GM23338 (cell line): ENCODE measurements around the gene FLT3. TPM values are rescaled to one million over a fixed set of nuclear protein-coding genes. Genes with fewer than 3 reads are reported as not detected.
"Not testable (repeated sequence)": the region's sequence is repeated elsewhere in the genome, so short reads cannot be mapped to it uniquely, and the experiment has no call there.

Experiments used
- ATAC-seq: fragments of 200-7000 bp; cut with Tn5 transposase; 3 replicates; pipeline ENCODE4 v1.9.1; 2020
- DNase-seq: peaks from one replicate; pipeline ENCODE4 v3.0.0-alpha.2; 2015; ENCODE audit warnings: low spot score
- H2AFZ ChIP-seq: fragments of 200-600 bp; sonication (generic); 2 replicates; pipeline ENCODE4 v1.8.0; 2016; ENCODE audit warnings: antibody characterized with exemption, mild to moderate bottlenecking, moderate library complexity
- H3F3A ChIP-seq: fragments of 200-600 bp; sonication (generic); replicated peaks from 2 replicates; pipeline ENCODE4 v1.8.0; 2017; ENCODE audit warnings: antibody characterized with exemption, mixed run types, low read depth
- H3K27ac ChIP-seq: fragments of 200-600 bp; sonication (generic); 2 replicates; pipeline ENCODE4 v1.6.1; 2016; ENCODE audit warnings: low read depth
- H3K27me3 ChIP-seq: fragments of 200-600 bp; sonication (generic); 2 replicates; pipeline ENCODE4 v1.8.0; 2016; ENCODE audit warnings: mild to moderate bottlenecking, mixed run types, moderate library complexity; ENCODE audit not compliant: insufficient read depth
- H3K36me3 ChIP-seq: fragments of 200-600 bp; sonication (generic); 2 replicates; pipeline ENCODE4 v1.8.0; 2016; ENCODE audit warnings: mild to moderate bottlenecking; ENCODE audit not compliant: insufficient read depth
- H3K4me1 ChIP-seq: fragments of 200-600 bp; sonication (generic); 2 replicates; pipeline ENCODE4 v1.8.0; 2016; ENCODE audit warnings: mild to moderate bottlenecking, moderate library complexity; ENCODE audit not compliant: insufficient read depth
- H3K4me2 ChIP-seq: fragments of 200-600 bp; sonication (generic); 2 replicates; pipeline ENCODE4 v1.7.1; 2017; ENCODE audit warnings: mixed run types
- H3K4me3 ChIP-seq: fragments of 200-600 bp; sonication (generic); 2 replicates; pipeline ENCODE4 v1.6.1; 2016; ENCODE audit warnings: mixed run types
- H3K79me2 ChIP-seq: fragments of 200-600 bp; sonication (generic); replicated peaks from 2 replicates; pipeline ENCODE4 v1.8.0; 2017; ENCODE audit warnings: mild to moderate bottlenecking; ENCODE audit not compliant: insufficient read depth
- H3K9me2 ChIP-seq: fragments of 200-600 bp; sonication (generic); 2 replicates; pipeline ENCODE4 v1.8.0; 2017; ENCODE audit not compliant: insufficient read depth
- H4K20me1 ChIP-seq: fragments of 200-600 bp; sonication (generic); replicated peaks from 2 replicates; pipeline ENCODE4 v1.8.0; 2017; ENCODE audit warnings: mild to moderate bottlenecking; ENCODE audit not compliant: insufficient read depth
- H3K27ac Mint-ChIP-seq: 2 replicates; pipeline ENCODE4 v1.8.0; 2020; ENCODE audit warnings: inconsistent platforms, mild to moderate bottlenecking, moderate library complexity, mixed read lengths
- H3K27me3 Mint-ChIP-seq: 3 replicates; pipeline ENCODE4 v1.8.0; 2022; ENCODE audit warnings: low read depth, mild to moderate bottlenecking, moderate library complexity, mixed read lengths, inconsistent platforms; ENCODE audit not compliant: insufficient read depth, poor library complexity
- H3K36me3 Mint-ChIP-seq: 3 replicates; pipeline ENCODE4 v1.8.0; 2021; ENCODE audit warnings: low read depth, mild to moderate bottlenecking, inconsistent platforms, moderate library complexity, mixed read lengths
- H3K4me1 Mint-ChIP-seq: 3 replicates; pipeline ENCODE4 v1.8.0; 2020; ENCODE audit warnings: mild to moderate bottlenecking, inconsistent platforms, mixed read lengths
- H3K4me3 Mint-ChIP-seq: 3 replicates; pipeline ENCODE4 v1.8.0; 2021; ENCODE audit warnings: moderate library complexity, mild to moderate bottlenecking, inconsistent platforms, mixed read lengths
- H3K9me3 Mint-ChIP-seq: 3 replicates; pipeline ENCODE4 v1.8.0; 2020; ENCODE audit warnings: moderate library complexity, mild to moderate bottlenecking, inconsistent platforms, mixed read lengths
- CREB1 ChIP-seq: fragments of 250-450 bp; sonication (Bioruptor Pico); IDR thresholded peaks from 2 replicates; pipeline ENCODE4 v1.5.0; 2020; ENCODE audit warnings: low read depth, mild to moderate bottlenecking, moderate library complexity
- ETS1 ChIP-seq: IDR thresholded peaks from 2 replicates; pipeline ENCODE4 v1.6.1; 2016; ENCODE audit warnings: antibody characterized with exemption
- EZH2 ChIP-seq: fragments of 200-600 bp; sonication (generic); IDR thresholded peaks from one replicate; pipeline ENCODE4 v1.8.0; 2017; ENCODE audit warnings: antibody characterized with exemption, mild to moderate bottlenecking, low read depth; ENCODE audit not compliant: unreplicated experiment
- NANOG ChIP-seq: IDR thresholded peaks from 2 replicates; pipeline ENCODE4 v1.6.1; 2016; ENCODE audit warnings: antibody characterized with exemption, borderline replicate concordance
- POLR2AphosphoS5 ChIP-seq: IDR thresholded peaks from 2 replicates; pipeline ENCODE4 v1.6.1; 2016; ENCODE audit warnings: antibody characterized with exemption, low read depth
- STAT1 ChIP-seq: IDR thresholded peaks from one replicate; pipeline ENCODE4 v1.6.1; 2016; ENCODE audit warnings: antibody characterized with exemption; ENCODE audit not compliant: unreplicated experiment
- ZNF114 ChIP-seq: fragments of 250-450 bp; sonication (Bioruptor Pico); IDR thresholded peaks from 2 replicates; pipeline ENCODE4 v1.5.0; 2020; ENCODE audit warnings: mild to moderate bottlenecking, moderate library complexity
- ZNF331 ChIP-seq: fragments of 250-450 bp; sonication (Bioruptor Pico); IDR thresholded peaks from 2 replicates; pipeline ENCODE4 v1.5.0; 2020; ENCODE audit warnings: low read depth, mild to moderate bottlenecking, moderate library complexity
- ZNF462 ChIP-seq: fragments of 250-450 bp; sonication (Bioruptor Pico); IDR thresholded peaks from 2 replicates; pipeline ENCODE4 v1.5.0; 2020; ENCODE audit warnings: mild to moderate bottlenecking, moderate library complexity
- polyA plus RNA-seq: library from polyadenylated mRNA; unstranded; fragments of >200 nt; fragmentation: Nextera tagmentation; extraction: Ambion mirVana; gene quantifications from 2 replicates; pipeline ENCODE4 v1.2.1, GENCODE V29; 2016
- total RNA-seq: library from RNA; depleted of rRNA; stranded (reverse); fragments of >200 nt; shearing (Covaris generic); gene quantifications from 2 replicates; pipeline ENCODE4 v1.2.3, GENCODE V29; 2014

FLT3 gene
- total and polyA plus RNA-seq, 2 experiments from 2014 or later = 0.17 to 0.44 TPM

GRCh38 chr13:28033894-28034655 is 66.3 kb downstream of the FLT3 start (continued):
- no peak for TF ChIP-seq ZNF462 (CRISPR knock-in tag)

- H3K27ac Mint-ChIP-seq, H3K4me3 ChIP-seq, H3K4me1 Mint-ChIP-seq, H4K20me1 ChIP-seq, H3K4me2 ChIP-seq, ATAC-seq, H3K4me3 Mint-ChIP-seq, H3K36me3 Mint-ChIP-seq, H3K27ac ChIP-seq, H3K36me3 ChIP-seq, H2AFZ ChIP-seq, H3K79me2 ChIP-seq, H3K27me3 Mint-ChIP-seq, H3K9me2 ChIP-seq, H3F3A ChIP-seq, H3K27me3 ChIP-seq, H3K9me3 Mint-ChIP-seq, H3K4me1 ChIP-seq, DNase-seq: not testable (repeated sequence)
Measured at GRCh38 chr13:28032438-28032837, 67.9 kb downstream of the FLT3 start.

- H3K4me3 Mint-ChIP-seq = no peak overlapping the region
- DNase-seq (no peak), ATAC-seq (no peak)
- no peaks in the 10 kb centered on the region; the same call in 2 of the 3 replicates for H3K4me1 Mint-ChIP-seq
- 0 out of 2 replicates have a peak, but pooled peaks cover 1% of the 10 kb centered on the region for H3K4me1 ChIP-seq
- H3K9me3 Mint-ChIP-seq = no peaks in the 10 kb centered on the region; the same call in 2 of the 3 replicates
- no peaks in the 10 kb centered on the region for H3F3A ChIP-seq
- H3K27me3 Mint-ChIP-seq = peaks cover 8% of the 10 kb centered on the region
- H3K79me2 ChIP-seq = no peaks in the 10 kb centered on the region
- no peaks in the 10 kb centered on the region for H3K36me3 ChIP-seq
- H2AFZ ChIP-seq = no peak overlapping the region
- H3K27ac Mint-ChIP-seq = no peak overlapping the region
- no peaks in the 10 kb centered on the region for H3K36me3 Mint-ChIP-seq
- H4K20me1 ChIP-seq = no peaks in the 10 kb centered on the region
- H3K27ac ChIP-seq = no peak overlapping the region
- H3K4me3 ChIP-seq = no peak overlapping the region
- H3K9me2 ChIP-seq = no peaks in the 10 kb centered on the region
- no peaks in the 10 kb centered on the region for H3K27me3 ChIP-seq
- no peak overlapping the region for H3K4me2 ChIP-seq
- TF ChIP-seq ZNF331 (CRISPR knock-in tag) (no peak), STAT1 (no peak), EZH2 (no peak), ZNF114 (no peak), NANOG (no peak), POLR2AphosphoS5 (no peak), ETS1 (no peak), CREB1 (CRISPR knock-in tag) (no peak)
Measured at GRCh38 chr13:28031896-28032288, 68.5 kb downstream of the FLT3 start.
